Endothelial cell of umbilical vein (primary cell): ENCODE measurements around the gene TOGARAM2. TPM values are rescaled to one million over a fixed set of nuclear protein-coding genes. Genes with fewer than 3 reads are reported as not detected.

Experiments
- BruUV-seq: library from RNA; stranded (reverse); fragments of 400-500 nt; replicated peaks from 2 replicates; lab custom pipeline; 2021; lab: Mats Ljungman, UMichigan
- CTCF ChIA-PET: fragments of 300-600, 350-600 bp; sonication (Branson Sonifier 250); formaldehyde crosslinking; loops from one replicate; lab custom pipeline; 2021; ENCODE audit warnings: antibody characterized with exemption, inconsistent platforms; lab: Charles Lee
- POLR2A ChIA-PET: fragments of 300-600, 350-600 bp; sonication (Branson Sonifier 250); formaldehyde crosslinking; loops from one replicate; lab custom pipeline; 2021; ENCODE audit warnings: antibody characterized with exemption, inconsistent platforms; lab: Charles Lee
- DNase-seq: peaks from one replicate; pipeline ENCODE4 v3.0.0-alpha.2; 2011; ENCODE audit warnings: low read depth, low spot score
- FAIRE-seq: peaks from 2 replicates; lab custom pipeline; 2011; peaks lifted over from hg19 to GRCh38; lab: Jason Lieb, UNC
- H2AFZ ChIP-seq: 2 replicates; pipeline ENCODE4 v1.6.0; 2012; ENCODE audit warnings: low read depth, low read length, control low read depth, inconsistent platforms
- H3K27ac ChIP-seq: 2 replicates; pipeline ENCODE4 v1.5.1; 2011; ENCODE audit warnings: low read depth, mild to moderate bottlenecking, control low read depth, low read length, moderate library complexity; ENCODE audit not compliant: insufficient read depth
- H3K27me3 ChIP-seq, 2 experiments: 2 replicates each; pipeline versions ENCODE4 v1.6.0 to v1.6.1; 2011; ENCODE audit warnings: low read length in 2 of 2, mixed read lengths in 1 of 2; ENCODE audit not compliant: control insufficient read depth in 2 of 2, insufficient read depth in 2 of 2
- H3K36me3 ChIP-seq, 2 experiments: 2 replicates in 1 of 2; 3 replicates in 1 of 2; pipeline ENCODE4 v1.5.1; 2011; ENCODE audit warnings: low read length in 2 of 2, mild to moderate bottlenecking in 1 of 2, moderate library complexity in 1 of 2; ENCODE audit not compliant: control insufficient read depth in 2 of 2, insufficient read depth in 2 of 2; ENCODE audit errors: extremely low read depth in 1 of 2
- H3K4me1 ChIP-seq: 3 replicates; pipeline ENCODE4 v1.5.1; 2011; ENCODE audit warnings: mild to moderate bottlenecking, low read length; ENCODE audit not compliant: control insufficient read depth, insufficient read depth; ENCODE audit errors: extremely low read depth
- H3K4me2 ChIP-seq: 2 replicates; pipeline ENCODE4 v1.6.1; 2011; ENCODE audit warnings: low read length, control low read depth, mixed read lengths; ENCODE audit not compliant: insufficient read depth
- H3K4me3 ChIP-seq, 3 experiments: fragments of 200-600 bp in 1 of 3; sonication (generic), shearing (Covaris generic) in 1 of 3; replicated peaks in 1 of 3; 2 replicates each; pipeline ENCODE4 v1.5.1; 2011 to 2016; ENCODE audit warnings: control low read depth in 3 of 3, low read length in 3 of 3, mild to moderate bottlenecking in 2 of 3, inconsistent platforms in 1 of 3, low read depth in 1 of 3, moderate library complexity in 1 of 3; ENCODE audit not compliant: insufficient read depth in 1 of 3
- H3K79me2 ChIP-seq: 2 replicates; pipeline ENCODE4 v1.6.0; 2012; ENCODE audit warnings: low read length, inconsistent platforms; ENCODE audit not compliant: control insufficient read depth, insufficient read depth
- H3K9ac ChIP-seq: replicated peaks from 2 replicates; pipeline ENCODE3; 2011; ENCODE audit warnings: low read length, control low read depth; ENCODE audit not compliant: insufficient read depth; ENCODE audit errors: extremely low read depth
- H3K9me1 ChIP-seq: replicated peaks from 3 replicates; pipeline ENCODE4 v1.6.0; 2011; ENCODE audit warnings: mild to moderate bottlenecking, low read length; ENCODE audit not compliant: control insufficient read depth, insufficient read depth; ENCODE audit errors: extremely low read depth
- H3K9me3 ChIP-seq: replicated peaks from 2 replicates; pipeline ENCODE4 v1.5.1; 2012; ENCODE audit warnings: low read length, inconsistent platforms; ENCODE audit not compliant: control insufficient read depth, insufficient read depth
- H4K20me1 ChIP-seq: replicated peaks from 2 replicates; pipeline ENCODE3; 2011; ENCODE audit warnings: mild to moderate bottlenecking, low read length; ENCODE audit not compliant: control insufficient read depth, insufficient read depth; ENCODE audit errors: extremely low read depth
- EZH2 ChIP-seq: IDR thresholded peaks from 2 replicates; pipeline ENCODE4 v1.6.1; 2012; ENCODE audit warnings: borderline replicate concordance, low read depth, mild to moderate bottlenecking, moderate library complexity, low read length, inconsistent platforms; ENCODE audit not compliant: severe bottlenecking
- FOS ChIP-seq: IDR thresholded peaks from 2 replicates; pipeline ENCODE4 v1.6.1; 2011; ENCODE audit warnings: mild to moderate bottlenecking, low read length, moderate library complexity, borderline replicate concordance; ENCODE audit not compliant: insufficient read depth
- POLR2A ChIP-seq: IDR thresholded peaks from 2 replicates; pipeline ENCODE4 v1.6.1; 2012; ENCODE audit warnings: low read depth, mild to moderate bottlenecking, control low read depth, low read length
- POLR2AphosphoS5 ChIP-seq: IDR thresholded peaks from 2 replicates; pipeline ENCODE4 v1.6.1; 2012; ENCODE audit warnings: low read depth, mild to moderate bottlenecking, control low read depth, low read length, moderate library complexity; ENCODE audit not compliant: insufficient read depth
- dilution Hi-C: fragments of 300-500 bp; cut with MboI; formaldehyde crosslinking; loops from one replicate; pipeline ENCODE4 v1.15.0; 2019; ENCODE audit warnings: low sequenced_read_pairs; ENCODE audit not compliant: extremely low pct_ligation_motif_present
- intact Hi-C: fragments of 100-400 bp; cut with micrococcal nuclease; formaldehyde crosslinking; loops from one replicate; pipeline ENCODE4 v1.10.0; 2022
- polyA plus RNA-seq, 4 experiments: library from polyadenylated mRNA; depleted of rRNA in 3 of 4; stranded (reverse) in 3 of 4; unstranded in 1 of 4; fragments of >200 nt; gene quantifications; 2 replicates each; pipeline versions ENCODE4 v1.2.1 to v1.2.3, GENCODE V29; 2011 to 2012; ENCODE audit warnings: missing spikeins in 1 of 4
- total RNA-seq: library from RNA; stranded (reverse); gene quantifications from 2 replicates; pipeline ENCODE4 v1.2.3, GENCODE V29; 2021
- TF ChIP-seq, protein P1 (sequence below): IDR thresholded peaks from 2 replicates; pipeline ENCODE4 v1.6.1; 2011; ENCODE audit not compliant: insufficient read depth, insufficient read length

The TOGARAM2 gene
- total and polyA plus RNA-seq, 2 donors (not counting 3 experiments of a cell fraction or from before 2014, with no cell fraction given): not detected

- H3K4me3 ChIP-seq: no peak overlapping the region
- no peaks in the 10 kb centered on the region for H3K79me2 ChIP-seq
- H3K9me3 ChIP-seq: no peaks in the 10 kb centered on the region
- no peak for FAIRE-seq
- H3K36me3 ChIP-seq: no peaks in the 10 kb centered on the region
- no peak overlapping the region for H3K4me2 ChIP-seq
- intact Hi-C loops: no loop called here
- no peak overlapping the region for H3K9ac ChIP-seq
- no peaks in the 10 kb centered on the region for H4K20me1 ChIP-seq
- no peaks in the 10 kb centered on the region for H3K9me1 ChIP-seq
- H3K27me3 ChIP-seq: peaks cover 0 to 2% of the 10 kb centered on the region in 2 experiments
- H3K27ac ChIP-seq: no peak overlapping the region
- ChIA-PET POLR2A (no interaction called here), CTCF (no interaction called here)
- no peak overlapping the region for H2AFZ ChIP-seq
- no peaks in the 10 kb centered on the region for H3K4me1 ChIP-seq
- TF ChIP-seq, protein P1, sequence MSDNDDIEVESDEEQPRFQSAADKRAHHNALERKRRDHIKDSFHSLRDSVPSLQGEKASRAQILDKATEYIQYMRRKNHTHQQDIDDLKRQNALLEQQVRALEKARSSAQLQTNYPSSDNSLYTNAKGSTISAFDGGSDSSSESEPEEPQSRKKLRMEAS: no peak
- TF ChIP-seq FOS (no peak), EZH2 (no peak), POLR2A (no peak), POLR2AphosphoS5 (no peak)
- no TSS peak for BruUV-seq
- dilution Hi-C loops: no loop called here
- DNase-seq: no peak
These were observed 5.4 kb upstream of the TOGARAM2 start for GRCh38 chr2:28975671-28976070.

- Histone ChIP-seq H3K9ac (no peak overlapping the region), H3K9me1 (no peaks in the 10 kb centered on the region), H2AFZ (no peak overlapping the region), H3K27ac (no peak overlapping the region), H3K4me1 (no peaks in the 10 kb centered on the region), H3K27me3 (peaks cover 0 to 2% of the 10 kb centered on the region in 2 experiments), H3K9me3 (no peaks in the 10 kb centered on the region), H3K4me2 (no peak overlapping the region), H3K4me3 (no peak overlapping the region), H4K20me1 (no peaks in the 10 kb centered on the region), H3K79me2 (no peaks in the 10 kb centered on the region), H3K36me3 (no peaks in the 10 kb centered on the region)
- no peak for FAIRE-seq
- dilution Hi-C loops (no loop called here), intact Hi-C loops (no loop called here)
- TF ChIP-seq POLR2A: no peak
- TF ChIP-seq, protein P1: no peak
- POLR2A ChIA-PET: no interaction called here
- no TSS peak for BruUV-seq
- DNase-seq: no peak
- CTCF ChIA-PET: no interaction called here
These were observed 4.5 kb upstream of the TOGARAM2 start for GRCh38 chr2:28976584-28976983.
